IMR-90 (cell line): ENCODE data around the gene PRSS12. TPM values are rescaled to one million over a fixed set of nuclear protein-coding genes. Genes with fewer than 3 reads are reported as not detected.

Experiments used
- ATAC-seq: fragments of 200-7000 bp; cut with Tn5 transposase; 2 replicates; pipeline ENCODE4 v1.9.1; 2020; ENCODE audit warnings: low read depth, mild to moderate bottlenecking, moderate library complexity
- BruUV-seq: library from RNA; stranded (reverse); fragments of 400-500 nt; replicated peaks from 2 replicates; lab custom pipeline; 2021; lab: Mats Ljungman, UMichigan
- CTCF ChIA-PET: fragments of 300-600 bp; formaldehyde crosslinking; extraction: SDS; loops from one replicate; lab custom pipeline; 2021; ENCODE audit warnings: antibody characterized with exemption; lab: Yijun Ruan, JAX
- POLR2A ChIA-PET: fragments of 300-600 bp; sonication (Branson Sonifier 250); formaldehyde crosslinking; loops from one replicate; lab custom pipeline; 2022; ENCODE audit warnings: antibody characterized with exemption; ENCODE audit not compliant: unreplicated experiment; lab: Charles Lee
- DNase-seq: peaks from one replicate; pipeline ENCODE4 v3.0.0; 2013
- H2AFZ ChIP-seq: replicated peaks from 2 replicates; pipeline ENCODE3; 2013; ENCODE audit warnings: low read length, mild to moderate bottlenecking; ENCODE audit not compliant: poor library complexity
- H2AK5ac ChIP-seq: 2 replicates; pipeline ENCODE4 v1.6.1; 2013; ENCODE audit warnings: low read depth, low read length, inconsistent platforms
- H2AK9ac ChIP-seq: replicated peaks from 2 replicates; pipeline ENCODE3; 2013; ENCODE audit warnings: mild to moderate bottlenecking, low read depth, low read length, moderate library complexity; ENCODE audit not compliant: poor library complexity
- H2BK120ac ChIP-seq: 2 replicates; pipeline ENCODE4 v1.6.1; 2013; ENCODE audit warnings: low read depth, low read length, inconsistent platforms
- H2BK15ac ChIP-seq: 3 replicates; pipeline ENCODE4 v1.6.1; 2013; ENCODE audit warnings: low read depth, low read length, inconsistent platforms
- H2BK20ac ChIP-seq: 2 replicates; pipeline ENCODE4 v1.6.1; 2013; ENCODE audit warnings: low read depth, mild to moderate bottlenecking, inconsistent platforms, low read length, moderate library complexity
- H2BK5ac ChIP-seq: 2 replicates; pipeline ENCODE4 v1.6.1; 2013; ENCODE audit warnings: mild to moderate bottlenecking, low read depth, low read length, inconsistent platforms; ENCODE audit not compliant: poor library complexity, severe bottlenecking
- H3K14ac ChIP-seq: replicated peaks from 2 replicates; pipeline ENCODE4 v1.6.1; 2013; ENCODE audit warnings: low read depth, low read length, inconsistent platforms
- H3K18ac ChIP-seq: 2 replicates; pipeline ENCODE4 v1.6.1; 2013; ENCODE audit warnings: low read depth, low read length, control low read depth
- H3K23ac ChIP-seq: 2 replicates; pipeline ENCODE4 v1.6.1; 2013; ENCODE audit warnings: low read depth, low read length, inconsistent platforms
- H3K27ac ChIP-seq: 2 replicates; pipeline ENCODE4 v1.5.1; 2013; ENCODE audit warnings: mild to moderate bottlenecking, control low read depth, low read length; ENCODE audit not compliant: insufficient read depth
- H3K27me3 ChIP-seq: 2 replicates; pipeline ENCODE4 v1.6.1; 2013; ENCODE audit warnings: low read length; ENCODE audit not compliant: control insufficient read depth, insufficient read depth
- H3K36me3 ChIP-seq: 2 replicates; pipeline ENCODE4 v1.6.1; 2013; ENCODE audit warnings: low read length, mixed read lengths; ENCODE audit not compliant: control insufficient read depth, insufficient read depth
- H3K4ac ChIP-seq: 2 replicates; pipeline ENCODE4 v1.6.1; 2013; ENCODE audit warnings: low read depth, low read length, inconsistent platforms
- H3K4me1 ChIP-seq: 2 replicates; pipeline ENCODE4 v1.6.1; 2013; ENCODE audit warnings: low read length, mixed read lengths; ENCODE audit not compliant: control insufficient read depth, insufficient read depth
- H3K4me2 ChIP-seq: 2 replicates; pipeline ENCODE4 v1.6.1; 2013; ENCODE audit warnings: low read depth, mild to moderate bottlenecking, control low read depth, low read length, moderate library complexity
- H3K4me3 ChIP-seq: 2 replicates; pipeline ENCODE4 v1.5.1; 2013; ENCODE audit warnings: low read depth, mild to moderate bottlenecking, control low read depth, low read length, moderate library complexity; ENCODE audit not compliant: insufficient read depth
- H3K56ac ChIP-seq: 2 replicates; pipeline ENCODE4 v1.6.1; 2013; ENCODE audit warnings: low read length, inconsistent platforms; ENCODE audit not compliant: insufficient read depth; ENCODE audit errors: extremely low read depth
- H3K79me1 ChIP-seq, 2 experiments: 2 replicates each; pipeline ENCODE4 v1.6.1; 2013; ENCODE audit warnings: low read length in 2 of 2, inconsistent platforms in 1 of 2, low read depth in 1 of 2
- H3K9ac ChIP-seq: 2 replicates; pipeline ENCODE4 v1.6.1; 2013; ENCODE audit warnings: low read depth, low read length, control low read depth
- H3K9me1 ChIP-seq: 2 replicates; pipeline ENCODE4 v1.6.1; 2013; ENCODE audit warnings: low read length, inconsistent platforms; ENCODE audit not compliant: insufficient read depth
- H3K9me3 ChIP-seq: 2 replicates; pipeline ENCODE4 v1.6.1; 2013; ENCODE audit warnings: low read length; ENCODE audit not compliant: control insufficient read depth, insufficient read depth
- H4K20me1 ChIP-seq: 2 replicates; pipeline ENCODE4 v1.6.1; 2013; ENCODE audit warnings: low read length, inconsistent platforms; ENCODE audit not compliant: insufficient read depth
- H4K5ac ChIP-seq: 2 replicates; pipeline ENCODE4 v1.6.1; 2013; ENCODE audit warnings: mild to moderate bottlenecking, low read depth, low read length, control low read depth
- H4K8ac ChIP-seq, 2 experiments: 2 replicates each; pipeline ENCODE4 v1.6.1; 2013; ENCODE audit warnings: low read depth in 2 of 2, low read length in 2 of 2, control low read depth in 1 of 2, inconsistent platforms in 1 of 2
- H4K91ac ChIP-seq: 2 replicates; pipeline ENCODE4 v1.6.1; 2013; ENCODE audit warnings: low read depth, low read length, inconsistent platforms; ENCODE audit not compliant: insufficient read depth
- BHLHE40 ChIP-seq: fragments of 150-350 bp; IDR thresholded peaks from 2 replicates; pipeline ENCODE4 v1.6.1; 2016; ENCODE audit warnings: mild to moderate bottlenecking, low read depth, low read length
- CEBPB ChIP-seq: IDR thresholded peaks from 2 replicates; pipeline ENCODE4 v1.6.1; 2012; ENCODE audit warnings: low read depth, low read length, improper control_type of control experiment
- CHD1 ChIP-seq: IDR thresholded peaks from 2 replicates; pipeline ENCODE4 v1.6.1; 2012; ENCODE audit warnings: low read depth, low read length, improper control_type of control experiment
- FOS ChIP-seq: fragments of 150-350 bp; IDR thresholded peaks from 2 replicates; pipeline ENCODE4 v1.6.1; 2016; ENCODE audit warnings: low read depth, low read length
- MAFK ChIP-seq: IDR thresholded peaks from 2 replicates; pipeline ENCODE4 v1.6.1; 2012; ENCODE audit warnings: low read depth, low read length, improper control_type of control experiment
- MAZ ChIP-seq: IDR thresholded peaks from 2 replicates; pipeline ENCODE4 v1.6.1; 2012; ENCODE audit warnings: low read depth, mild to moderate bottlenecking, low read length, improper control_type of control experiment, moderate library complexity, borderline replicate concordance
- MXI1 ChIP-seq: IDR thresholded peaks from 2 replicates; pipeline ENCODE4 v1.6.1; 2012; ENCODE audit warnings: low read depth, mild to moderate bottlenecking, low read length, moderate library complexity, borderline replicate concordance
- NFE2L2 ChIP-seq: fragments of 150-350 bp; IDR thresholded peaks from 2 replicates; pipeline ENCODE4 v1.6.1; 2016; ENCODE audit warnings: low read depth, mild to moderate bottlenecking, low read length
- POLR2A ChIP-seq: IDR thresholded peaks from 2 replicates; pipeline ENCODE4 v1.6.1; 2012; ENCODE audit warnings: mild to moderate bottlenecking, low read depth, low read length
- RAD21 ChIP-seq: IDR thresholded peaks from 2 replicates; pipeline ENCODE4 v1.6.1; 2012; ENCODE audit warnings: low read length, improper control_type of control experiment
- RCOR1 ChIP-seq: IDR thresholded peaks from 2 replicates; pipeline ENCODE4 v1.6.1; 2012; ENCODE audit warnings: mild to moderate bottlenecking, low read length, improper control_type of control experiment; ENCODE audit not compliant: insufficient replicate concordance
- RFX5 ChIP-seq: IDR thresholded peaks from 2 replicates; pipeline ENCODE4 v1.8.0; 2012; ENCODE audit warnings: low read depth, mild to moderate bottlenecking, low read length, moderate library complexity
- SMC3 ChIP-seq: fragments of 150-350 bp; IDR thresholded peaks from 2 replicates; pipeline ENCODE4 v1.6.1; 2016; ENCODE audit warnings: low read depth, mild to moderate bottlenecking, antibody characterized with exemption, low read length, moderate library complexity
- WGBS, 2 experiments: methylation state at CpG; one replicate each; pipeline versions ENCODE4 v1.1.5 to v1.1.7; 2013; ENCODE audit warnings: missing lambda C conversion rate in 2 of 2; ENCODE audit not compliant: insufficient read length in 1 of 2; ENCODE audit errors: extremely low coverage in 2 of 2; 5-methylcytosine and 5-hydroxymethylcytosine counted together
- dilution Hi-C: fragments of 300-500 bp; cut with HindIII; formaldehyde crosslinking; loops from one replicate; pipeline ENCODE4 v1.14.3; 2018; ENCODE audit warnings: low sequenced_read_pairs; ENCODE audit not compliant: unreplicated experiment
- in situ Hi-C: fragments of 300-500 bp; cut with MboI; formaldehyde crosslinking; loops from 3 replicates; pipeline ENCODE4 v1.14.3; 2019; ENCODE audit warnings: low sequenced_read_pairs, inconsistent platforms, mixed read lengths
- intact Hi-C: fragments of 100-400 bp; cut with micrococcal nuclease; formaldehyde crosslinking; loops from 2 replicates; pipeline ENCODE4 v1.10.0; 2022
- polyA plus RNA-seq, 3 experiments: library from polyadenylated mRNA; depleted of rRNA; stranded (reverse); fragments of >200 nt; gene quantifications; 2 replicates each; pipeline ENCODE4 v1.2.3, GENCODE V29; 2012; ENCODE audit warnings: low replicate concordance in 1 of 3
- total RNA-seq: library from RNA; depleted of rRNA; stranded (reverse); fragments of >200 nt; gene quantifications from 2 replicates; pipeline ENCODE4 v1.2.3, GENCODE V29; 2012
- TF ChIP-seq, protein P1 (sequence below): conservative IDR thresholded peaks from 2 replicates; pipeline ENCODE4 v1.5.1; 2012; ENCODE audit warnings: mild to moderate bottlenecking, low read depth, low read length, improper control_type of control experiment
- TF ChIP-seq, protein P2 (sequence below): fragments of 150-350 bp; IDR thresholded peaks from 2 replicates; pipeline ENCODE4 v1.6.1; 2017; ENCODE audit warnings: mild to moderate bottlenecking, antibody characterized with exemption, low read length, low read depth
- TF ChIP-seq, protein P3 (sequence below): fragments of 150-350 bp; IDR thresholded peaks from 2 replicates; pipeline ENCODE4 v1.6.1; 2016; ENCODE audit warnings: low read depth, mild to moderate bottlenecking, low read length, moderate library complexity, borderline replicate concordance

Gene PRSS12
- total and polyA plus RNA-seq, 2 of the 4 experiments (the other 2 are of a cell fraction) = 51.1 to 71.5 TPM

DNA sequence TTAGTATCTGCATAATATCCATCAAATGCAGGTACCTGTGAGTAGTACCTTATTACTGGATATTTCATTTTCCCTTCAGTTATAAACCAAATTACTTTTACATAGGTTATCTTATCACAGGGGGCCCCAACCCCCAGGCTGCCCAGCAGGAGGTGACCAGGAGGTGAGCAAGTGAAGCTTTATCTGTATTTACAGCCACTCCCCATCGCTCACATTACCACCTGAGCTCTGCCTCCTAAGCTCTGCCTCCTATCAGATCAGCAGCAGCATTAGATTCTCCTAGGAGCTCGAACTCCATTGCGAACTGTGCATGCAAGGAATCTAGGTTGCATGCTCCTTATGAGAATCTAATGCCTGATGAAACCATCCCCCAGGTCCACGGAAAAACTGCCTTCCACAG lies 6.3 kb downstream of the PRSS12 start:
- H3K27ac ChIP-seq = no peak overlapping the region
- ChIA-PET CTCF (no interaction called here), POLR2A (no interaction called here)
- H2BK120ac ChIP-seq = no peak overlapping the region
- no peaks in the 10 kb centered on the region for H4K20me1 ChIP-seq
- WGBS, 2 experiments = 100% methylated on average over 3 of the region's 4 CpGs; no CpG with 5 or more reads in 1 of the 2 experiments
- H3K14ac ChIP-seq = no peak overlapping the region
- H3K56ac ChIP-seq = no peak overlapping the region
- ATAC-seq = no peak
- H2AK5ac ChIP-seq = no peak overlapping the region
- H4K8ac ChIP-seq = no peak overlapping the region
- H3K4ac ChIP-seq = no peak overlapping the region
- no peak overlapping the region for H2AK9ac ChIP-seq
- TF ChIP-seq, protein P1, sequence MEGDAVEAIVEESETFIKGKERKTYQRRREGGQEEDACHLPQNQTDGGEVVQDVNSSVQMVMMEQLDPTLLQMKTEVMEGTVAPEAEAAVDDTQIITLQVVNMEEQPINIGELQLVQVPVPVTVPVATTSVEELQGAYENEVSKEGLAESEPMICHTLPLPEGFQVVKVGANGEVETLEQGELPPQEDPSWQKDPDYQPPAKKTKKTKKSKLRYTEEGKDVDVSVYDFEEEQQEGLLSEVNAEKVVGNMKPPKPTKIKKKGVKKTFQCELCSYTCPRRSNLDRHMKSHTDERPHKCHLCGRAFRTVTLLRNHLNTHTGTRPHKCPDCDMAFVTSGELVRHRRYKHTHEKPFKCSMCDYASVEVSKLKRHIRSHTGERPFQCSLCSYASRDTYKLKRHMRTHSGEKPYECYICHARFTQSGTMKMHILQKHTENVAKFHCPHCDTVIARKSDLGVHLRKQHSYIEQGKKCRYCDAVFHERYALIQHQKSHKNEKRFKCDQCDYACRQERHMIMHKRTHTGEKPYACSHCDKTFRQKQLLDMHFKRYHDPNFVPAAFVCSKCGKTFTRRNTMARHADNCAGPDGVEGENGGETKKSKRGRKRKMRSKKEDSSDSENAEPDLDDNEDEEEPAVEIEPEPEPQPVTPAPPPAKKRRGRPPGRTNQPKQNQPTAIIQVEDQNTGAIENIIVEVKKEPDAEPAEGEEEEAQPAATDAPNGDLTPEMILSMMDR = no peak
- TF ChIP-seq FOS (no peak), RAD21 (no peak), CHD1 (no peak), RCOR1 (no peak), NFE2L2 (no peak), MXI1 (no peak), BHLHE40 (no peak), MAFK (no peak), CEBPB (no peak), MAZ (no peak), RFX5 (no peak), POLR2A (no peak), SMC3 (no peak)
- TF ChIP-seq, protein P2, sequence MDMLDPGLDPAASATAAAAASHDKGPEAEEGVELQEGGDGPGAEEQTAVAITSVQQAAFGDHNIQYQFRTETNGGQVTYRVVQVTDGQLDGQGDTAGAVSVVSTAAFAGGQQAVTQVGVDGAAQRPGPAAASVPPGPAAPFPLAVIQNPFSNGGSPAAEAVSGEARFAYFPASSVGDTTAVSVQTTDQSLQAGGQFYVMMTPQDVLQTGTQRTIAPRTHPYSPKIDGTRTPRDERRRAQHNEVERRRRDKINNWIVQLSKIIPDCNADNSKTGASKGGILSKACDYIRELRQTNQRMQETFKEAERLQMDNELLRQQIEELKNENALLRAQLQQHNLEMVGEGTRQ = no peak
- TF ChIP-seq, protein P3, sequence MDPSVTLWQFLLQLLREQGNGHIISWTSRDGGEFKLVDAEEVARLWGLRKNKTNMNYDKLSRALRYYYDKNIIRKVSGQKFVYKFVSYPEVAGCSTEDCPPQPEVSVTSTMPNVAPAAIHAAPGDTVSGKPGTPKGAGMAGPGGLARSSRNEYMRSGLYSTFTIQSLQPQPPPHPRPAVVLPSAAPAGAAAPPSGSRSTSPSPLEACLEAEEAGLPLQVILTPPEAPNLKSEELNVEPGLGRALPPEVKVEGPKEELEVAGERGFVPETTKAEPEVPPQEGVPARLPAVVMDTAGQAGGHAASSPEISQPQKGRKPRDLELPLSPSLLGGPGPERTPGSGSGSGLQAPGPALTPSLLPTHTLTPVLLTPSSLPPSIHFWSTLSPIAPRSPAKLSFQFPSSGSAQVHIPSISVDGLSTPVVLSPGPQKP = no peak
- no peak overlapping the region for H2BK20ac ChIP-seq
- peaks cover 5% of the 10 kb centered on the region; the same call in 1 of the 2 replicates for H3K9me1 ChIP-seq
- no peak overlapping the region for H4K91ac ChIP-seq
- H3K4me3 ChIP-seq = no peak overlapping the region
- dilution Hi-C loops = no loop called here
- no peak overlapping the region for H3K9ac ChIP-seq
- no peak overlapping the region for H4K5ac ChIP-seq
- no TSS peak for BruUV-seq
- no peak overlapping the region for H3K18ac ChIP-seq
- no peak overlapping the region for H2AFZ ChIP-seq
- H3K4me1 ChIP-seq = peaks cover 13% of the 10 kb centered on the region
- DNase-seq = no peak
- peaks cover 18 to 47% of the 10 kb centered on the region in 2 experiments for H3K79me1 ChIP-seq
- H3K4me2 ChIP-seq = no peak overlapping the region
- no peak overlapping the region for H2BK5ac ChIP-seq
- in situ Hi-C loops = no loop called here
- intact Hi-C loops = loop anchor here (10.0 kb wide), 1 partner anchor 172 kb away; no protein-coding TSS in a partner anchor
- H2BK15ac ChIP-seq = no peak overlapping the region
- no peak overlapping the region for H3K23ac ChIP-seq
- peaks cover 2% of the 10 kb centered on the region; the same call in 1 of the 2 replicates for H3K36me3 ChIP-seq
- no peaks in the 10 kb centered on the region for H3K9me3 ChIP-seq
- no peaks in the 10 kb centered on the region for H3K27me3 ChIP-seq
